Prostate gland (tissue), 2 donors: ENCODE results near the gene CSNK2A1.

Source experiments
- CTCF ChIP-seq, 4 experiments: fragments of 200-600 bp in 2 of 4; fragments of 450-650 bp in 2 of 4; sonication (generic) in 2 of 4; IDR thresholded peaks; 1 replicate in 3 of 4; 2 replicates in 1 of 4; pipeline ENCODE4 v1.5.1; 2016 to 2019; ENCODE audit warnings: antibody characterized with exemption in 4 of 4, mild to moderate bottlenecking in 2 of 4, moderate library complexity in 2 of 4
- POLR2A ChIP-seq: fragments of 450-650 bp; IDR thresholded peaks from one replicate; pipeline ENCODE4 v1.6.1; 2016; ENCODE audit warnings: antibody characterized with exemption, mild to moderate bottlenecking

GRCh38 chr20:438571-439469 lies 104.8 kb downstream of the CSNK2A1 start:
- TF ChIP-seq CTCF (IDR thresholded peaks at IDR 0.05) (no peak), POLR2A (no peak)
